Esophagus muscularis mucosa (tissue), 3 donors: ENCODE results near the gene LENEP.

Source experiments
- CTCF ChIP-seq, 3 experiments: fragments of 200-600 bp in 2 of 3; fragments of 450-650 bp in 1 of 3; sonication (generic) in 2 of 3; IDR thresholded peaks; one replicate each; pipeline ENCODE4 v1.5.1; 2017 to 2019; ENCODE audit warnings: antibody characterized with exemption in 3 of 3, mild to moderate bottlenecking in 2 of 3, moderate library complexity in 1 of 3
- POLR2A ChIP-seq: fragments of 450-650 bp; IDR thresholded peaks from one replicate; pipeline ENCODE4 v1.6.1; 2017; ENCODE audit warnings: antibody characterized with exemption, moderate library complexity, mild to moderate bottlenecking, low read depth
- POLR2AphosphoS5 ChIP-seq, 2 donors: sonication (generic); formaldehyde crosslinking; IDR thresholded peaks; one replicate each; pipeline ENCODE4 v1.6.1; 2017; ENCODE audit warnings: antibody characterized with exemption in 2 of 2

GRCh38 chr1:154944401-154945159 lies 48.8 kb upstream of the LENEP start:
- TF ChIP-seq CTCF (IDR thresholded peaks at IDR 0.05) = no peak
- no peak for TF ChIP-seq POLR2AphosphoS5 (IDR thresholded peaks at IDR 0.05)
- TF ChIP-seq POLR2A = no peak
